MCF 10A (cell line): ENCODE data around the gene SLC26A11. TPM values are rescaled to one million over a fixed set of nuclear protein-coding genes. Genes with fewer than 3 reads are reported as not detected.

Experiments
- BruUV-seq: library from RNA; stranded (reverse); fragments of 400-500 nt; replicated peaks from 2 replicates; lab custom pipeline; 2021; lab: Mats Ljungman, UMichigan
- CTCF ChIA-PET: fragments of 300-600 bp; sonication (Branson Sonifier 250); formaldehyde crosslinking; extraction: SDS; loops from one replicate; lab custom pipeline; 2021; ENCODE audit warnings: antibody characterized with exemption, inconsistent platforms; lab: Yijun Ruan, JAX
- POLR2A ChIA-PET: fragments of 300-600, 350-650 bp; sonication (Branson Sonifier 250); formaldehyde crosslinking; extraction: SDS; loops from one replicate; lab custom pipeline; 2020; ENCODE audit warnings: antibody characterized with exemption, inconsistent platforms; lab: Yijun Ruan, JAX
- DNase-seq: peaks from one replicate; pipeline ENCODE4 v3.0.0-alpha.2; 2018; ENCODE audit not compliant: unreplicated experiment
- H3K27ac Mint-ChIP-seq: one replicate; pipeline ENCODE4 v1.8.0; 2022; ENCODE audit warnings: mild to moderate bottlenecking, low read depth, mixed read lengths; ENCODE audit not compliant: unreplicated experiment
- H3K27me3 Mint-ChIP-seq: one replicate; pipeline ENCODE4 v1.8.0; 2022; ENCODE audit warnings: mixed read lengths; ENCODE audit not compliant: insufficient read depth, unreplicated experiment
- H3K36me3 Mint-ChIP-seq: one replicate; pipeline ENCODE4 v1.8.0; 2022; ENCODE audit warnings: mild to moderate bottlenecking, moderate library complexity, mixed read lengths; ENCODE audit not compliant: insufficient read depth, unreplicated experiment
- H3K4me1 Mint-ChIP-seq: one replicate; pipeline ENCODE4 v1.8.0; 2022; ENCODE audit warnings: mixed read lengths; ENCODE audit not compliant: insufficient read depth, unreplicated experiment
- H3K4me3 Mint-ChIP-seq: one replicate; pipeline ENCODE4 v1.8.0; 2022; ENCODE audit warnings: mild to moderate bottlenecking, moderate library complexity, mixed read lengths; ENCODE audit not compliant: unreplicated experiment
- H3K9me3 Mint-ChIP-seq: one replicate; pipeline ENCODE4 v1.8.0; 2022; ENCODE audit warnings: mixed read lengths; ENCODE audit not compliant: unreplicated experiment
- CTCF ChIP-seq: fragments of 200-600 bp; IDR thresholded peaks from one replicate; pipeline ENCODE4 v1.8.0; 2022; ENCODE audit warnings: antibody characterized with exemption, mild to moderate bottlenecking; ENCODE audit not compliant: unreplicated experiment
- intact Hi-C: fragments of 100-400 bp; cut with micrococcal nuclease; formaldehyde crosslinking; loops from 2 replicates; pipeline ENCODE4 v1.14.1; 2022
- total RNA-seq: library from RNA; stranded (reverse); gene quantifications from 2 replicates; pipeline ENCODE4 v1.2.3, GENCODE V29; 2022

SLC26A11 gene
- total RNA-seq, 1 experiment from 2014 or later: 11.7 TPM

GRCh38 chr17:80176757-80177156 lies 43.5 kb upstream of the SLC26A11 start:
- DNase-seq: no peak
- Mint-ChIP-seq H3K36me3 (no peaks in the 10 kb centered on the region), H3K4me3 (no peak overlapping the region), H3K27ac (no peak overlapping the region), H3K27me3 (peaks cover 5% of the 10 kb centered on the region), H3K9me3 (no peaks in the 10 kb centered on the region), H3K4me1 (peaks cover 4% of the 10 kb centered on the region)
- no peak for TF ChIP-seq CTCF
- no TSS peak for BruUV-seq
- intact Hi-C loops: no loop called here
- CTCF ChIA-PET: interaction anchor here (0.6 to 1.0 kb wide), 3 partner anchors 11 to 1247 kb away, joined by 4 to 5 read pairs (median 4); no protein-coding TSS in a partner anchor
- POLR2A ChIA-PET: interaction anchor here (0.6 to 0.7 kb wide), 2 partner anchors 73 to 366 kb away, joined by 3 read pairs; no protein-coding TSS in a partner anchor

- intact Hi-C loops: no loop called here
- ChIA-PET CTCF (no interaction called here), POLR2A (no interaction called here)
These were observed 42.1 kb upstream of the SLC26A11 start for GRCh38 chr17:80177986-80178595.

GRCh38 chr17:80180192-80180591 lies 40.0 kb upstream of the SLC26A11 start:
- POLR2A ChIA-PET: no interaction called here
- no peak overlapping the region for H3K27ac Mint-ChIP-seq
- BruUV-seq: no TSS peak
- intact Hi-C loops: no loop called here
- H3K4me3 Mint-ChIP-seq: no peak overlapping the region
- peaks cover 4% of the 10 kb centered on the region for H3K4me1 Mint-ChIP-seq
- CTCF ChIA-PET: no interaction called here
- no peaks in the 10 kb centered on the region for H3K36me3 Mint-ChIP-seq
- peaks cover 17% of the 10 kb centered on the region for H3K27me3 Mint-ChIP-seq
- TF ChIP-seq CTCF: no peak
- no peaks in the 10 kb centered on the region for H3K9me3 Mint-ChIP-seq
- DNase-seq: no peak

More at GRCh38 chr17:80177986-80178595, 42.1 kb upstream of the SLC26A11 start:
- BruUV-seq: no TSS peak
- no peak overlapping the region for H3K27ac Mint-ChIP-seq
- no peak for DNase-seq
- no peaks in the 10 kb centered on the region for H3K36me3 Mint-ChIP-seq
- no peak overlapping the region for H3K4me3 Mint-ChIP-seq
- no peak for TF ChIP-seq CTCF
- H3K9me3 Mint-ChIP-seq: no peaks in the 10 kb centered on the region
- H3K4me1 Mint-ChIP-seq: peaks cover 4% of the 10 kb centered on the region
- peaks cover 17% of the 10 kb centered on the region for H3K27me3 Mint-ChIP-seq

- H3K4me1 Mint-ChIP-seq: no peaks in the 10 kb centered on the region
These were observed 38.8 kb upstream of the SLC26A11 start for GRCh38 chr17:80181431-80181830.

More at GRCh38 chr17:80181431-80181830, 38.8 kb upstream of the SLC26A11 start:
- Mint-ChIP-seq H3K4me3 (no peak overlapping the region), H3K36me3 (no peaks in the 10 kb centered on the region), H3K27me3 (peaks cover 17% of the 10 kb centered on the region), H3K27ac (no peak overlapping the region), H3K9me3 (no peaks in the 10 kb centered on the region)
- intact Hi-C loops: no loop called here
- no peak for TF ChIP-seq CTCF
- ChIA-PET POLR2A (no interaction called here), CTCF (interaction anchor here (0.6 to 1.5 kb wide), 2 partner anchors 15 to 404 kb away, joined by 3 to 4 read pairs; no protein-coding TSS in a partner anchor)
- no TSS peak for BruUV-seq
- no peak for DNase-seq
